Fibroblast of upper back skin (primary cell): ENCODE results near the gene GLRA3.
"Not testable (repeated sequence)": the region's sequence is repeated elsewhere in the genome, so short reads cannot be mapped to it uniquely, and the experiment has no call there.

Experiments used
- DNase-seq: peaks from one replicate; pipeline ENCODE4 v3.0.0-alpha.2; 2013

GLRA3 gene

GRCh38 chr4:174808836-174809235 lies 20.2 kb downstream of the GLRA3 start:
- no peak for DNase-seq

GRCh38 chr4:174808119-174808518 lies 20.9 kb downstream of the GLRA3 start:
- DNase-seq: no peak

GRCh38 chr4:174805746-174806145 lies 23.3 kb downstream of the GLRA3 start:
- DNase-seq: no peak

GRCh38 chr4:174794543-174795094 lies 34.4 kb downstream of the GLRA3 start:
- DNase-seq: no peak

GRCh38 chr4:174789657-174790056 lies 39.4 kb downstream of the GLRA3 start:
- no peak for DNase-seq

GRCh38 chr4:174778274-174778986 lies 50.6 kb downstream of the GLRA3 start:
- DNase-seq: not testable (repeated sequence)

GRCh38 chr4:174775366-174775765 lies 53.7 kb downstream of the GLRA3 start:
- DNase-seq: no peak

- DNase-seq: peak; percentile 40
Measured at GRCh38 chr4:174764105-174764729, 64.8 kb downstream of the GLRA3 start.

GRCh38 chr4:174763454-174764104 lies 65.5 kb downstream of the GLRA3 start:
- peak; percentile 1 for DNase-seq

GRCh38 chr4:174761451-174761850 lies 67.6 kb downstream of the GLRA3 start:
- DNase-seq: no peak

- no peak for DNase-seq
Measured at GRCh38 chr4:174757736-174758135, 71.3 kb downstream of the GLRA3 start.

GRCh38 chr4:174753021-174753420 lies 76.0 kb downstream of the GLRA3 start:
- DNase-seq: no peak

- no peak for DNase-seq
Measured at GRCh38 chr4:174752026-174752425, 77.0 kb downstream of the GLRA3 start.

- DNase-seq: peak; percentile 6
Measured at GRCh38 chr4:174749091-174749490, 80.0 kb downstream of the GLRA3 start.

- DNase-seq: no peak
Measured at GRCh38 chr4:174746710-174747109, 82.3 kb downstream of the GLRA3 start.

GRCh38 chr4:174742561-174742960 lies 86.5 kb downstream of the GLRA3 start:
- DNase-seq: no peak

- no peak for DNase-seq
Measured at GRCh38 chr4:174739576-174739975, 89.5 kb downstream of the GLRA3 start.

GRCh38 chr4:174734181-174734580 lies 94.9 kb downstream of the GLRA3 start:
- no peak for DNase-seq

GRCh38 chr4:174717828-174718227 lies 111.2 kb downstream of the GLRA3 start:
- DNase-seq: no peak

- no peak for DNase-seq
Measured at GRCh38 chr4:174716986-174717770, 111.9 kb downstream of the GLRA3 start.

- DNase-seq: peak; percentile 39
Measured at GRCh38 chr4:174714393-174715211, 114.4 kb downstream of the GLRA3 start.

GRCh38 chr4:174713821-174714220 lies 115.2 kb downstream of the GLRA3 start:
- DNase-seq: no peak
